Vagina (tissue), 2 donors: ENCODE measurements around the gene SCN2A. TPM values are rescaled to one million over a fixed set of nuclear protein-coding genes. Genes with fewer than 3 reads are reported as not detected.
A peak's percentile ranks its signal among the peaks of the same experiment; 100 is the strongest.

ENCODE experiments used
- DNase-seq, 2 donors: peaks; one replicate each; pipeline ENCODE4 v3.0.0-alpha.2; 2017; ENCODE audit errors: extremely low spot score in 2 of 2
- H3K27ac ChIP-seq: fragments of 200-600 bp; sonication (generic); one replicate; pipeline ENCODE4 v1.5.1; 2019
- H3K27me3 ChIP-seq: fragments of 200-600 bp; sonication (generic); one replicate; pipeline ENCODE4 v1.5.1; 2019
- H3K36me3 ChIP-seq, 2 donors: fragments of 200-600 bp; sonication (generic); one replicate each; pipeline ENCODE4 v1.5.1; 2017 to 2019
- H3K4me1 ChIP-seq: fragments of 200-600 bp; sonication (generic); one replicate; pipeline ENCODE4 v1.5.1; 2019
- H3K4me3 ChIP-seq, 2 donors: fragments of 200-600 bp; sonication (generic); 1 replicate in 1 of 2; 2 replicates in 1 of 2; pipeline ENCODE4 v1.5.1; 2016 to 2019
- H3K9me3 ChIP-seq: fragments of 200-600 bp; sonication (generic); one replicate; pipeline ENCODE4 v1.5.1; 2019
- CTCF ChIP-seq, 3 experiments: fragments of 450-650 bp in 2 of 3; fragments of 200-600 bp in 1 of 3; sonication (generic) in 1 of 3; IDR thresholded peaks; one replicate each; pipeline ENCODE4 v1.5.1; 2017 to 2019; ENCODE audit warnings: antibody characterized with exemption in 3 of 3, mild to moderate bottlenecking in 2 of 3, moderate library complexity in 2 of 3
- POLR2A ChIP-seq, 2 donors: fragments of 450-650 bp; IDR thresholded peaks; one replicate each; pipeline ENCODE4 v1.6.1; 2017; ENCODE audit warnings: antibody characterized with exemption in 2 of 2, mild to moderate bottlenecking in 2 of 2, moderate library complexity in 2 of 2
- POLR2AphosphoS5 ChIP-seq, 2 donors: sonication (generic); formaldehyde crosslinking; IDR thresholded peaks; one replicate each; pipeline ENCODE4 v1.9.0; 2017; ENCODE audit warnings: antibody characterized with exemption in 2 of 2, mild to moderate bottlenecking in 2 of 2, low read depth in 1 of 2; ENCODE audit not compliant: insufficient read depth in 1 of 2
- intact Hi-C: fragments of 100-400 bp; cut with DNase I; formaldehyde crosslinking; loops from one replicate; pipeline ENCODE4 v1.15.1; 2023
- total RNA-seq: library from RNA; depleted of rRNA; stranded (reverse); fragments of >200 nt; gene quantifications from one replicate; pipeline ENCODE4 v1.2.3, GENCODE V29; 2016

Gene SCN2A
- total RNA-seq, 1 donor from 2014 or later, result 1.2 TPM

GRCh38 chr2:165197346-165197745 lies 41.9 kb upstream of the SCN2A start:
- H3K27me3 ChIP-seq, result no peaks in the 10 kb centered on the region
- intact Hi-C loops, result no loop called here
- H3K9me3 ChIP-seq, result no peaks in the 10 kb centered on the region
- no peak for TF ChIP-seq CTCF (IDR thresholded peaks at IDR 0.05)
- no peak for TF ChIP-seq POLR2A (IDR thresholded peaks at IDR 0.05)
- no peak for TF ChIP-seq POLR2AphosphoS5 (IDR thresholded peaks at IDR 0.05; ENCODE audit: insufficient read depth in 1 of 2, low read depth in 1 of 2)
- H3K36me3 ChIP-seq, result no peaks in the 10 kb centered on the region
- no peaks in the 10 kb centered on the region for H3K4me1 ChIP-seq
- H3K27ac ChIP-seq, result no peak overlapping the region
- H3K4me3 ChIP-seq, result no peak overlapping the region
- DNase-seq, result no peak

- Histone ChIP-seq H3K4me1 (no peaks in the 10 kb centered on the region), H3K4me3 (no peak overlapping the region), H3K9me3 (no peaks in the 10 kb centered on the region), H3K27me3 (no peaks in the 10 kb centered on the region), H3K36me3 (no peaks in the 10 kb centered on the region), H3K27ac (no peak overlapping the region)
- intact Hi-C loops, result no loop called here
- no peak for DNase-seq
- TF ChIP-seq CTCF (IDR thresholded peaks at IDR 0.05) (no peak), POLR2A (IDR thresholded peaks at IDR 0.05) (no peak), POLR2AphosphoS5 (IDR thresholded peaks at IDR 0.05; ENCODE audit: insufficient read depth in 1 of 2, low read depth in 1 of 2) (no peak)
Observed at GRCh38 chr2:165198181-165198580, 41.0 kb upstream of the SCN2A start.

GRCh38 chr2:165202239-165202638 lies 37.0 kb upstream of the SCN2A start:
- no peak for DNase-seq
- H3K4me1 ChIP-seq, result no peaks in the 10 kb centered on the region
- intact Hi-C loops, result no loop called here

GRCh38 chr2:165203689-165204559 lies 35.3 kb upstream of the SCN2A start, which contains the start of gene SCN3A:
SCN3A (minus strand) TSS chr2:165204050; CDS start chr2:165176394, 27,656 bp downstream.
- H3K4me1 ChIP-seq, result no peaks in the 10 kb centered on the region
- TF ChIP-seq POLR2A (IDR thresholded peaks at IDR 0.05) (no peak), POLR2AphosphoS5 (IDR thresholded peaks at IDR 0.05; ENCODE audit: insufficient read depth in 1 of 2, low read depth in 1 of 2) (peak in 1 of 2 donors; percentile 13), CTCF (IDR thresholded peaks at IDR 0.05) (peak in 2 of 3 experiments; percentile 19 to 45)
- H3K9me3 ChIP-seq, result no peaks in the 10 kb centered on the region
- H3K36me3 ChIP-seq, result no peaks in the 10 kb centered on the region
- DNase-seq, result no peak
- intact Hi-C loops, result no loop called here
- no peak within 1 kb of the TSS for H3K4me3 ChIP-seq
- no peaks in the 10 kb centered on the region for H3K27me3 ChIP-seq
- H3K27ac ChIP-seq, result no peak within 1 kb of the TSS

More at GRCh38 chr2:165202239-165202638, 37.0 kb upstream of the SCN2A start:
- Histone ChIP-seq H3K27ac (no peak overlapping the region), H3K27me3 (no peaks in the 10 kb centered on the region), H3K4me3 (no peak overlapping the region), H3K36me3 (no peaks in the 10 kb centered on the region), H3K9me3 (no peaks in the 10 kb centered on the region)
- TF ChIP-seq CTCF (IDR thresholded peaks at IDR 0.05) (no peak), POLR2A (IDR thresholded peaks at IDR 0.05) (no peak), POLR2AphosphoS5 (IDR thresholded peaks at IDR 0.05; ENCODE audit: insufficient read depth in 1 of 2, low read depth in 1 of 2) (no peak)

- intact Hi-C loops, result no loop called here
- TF ChIP-seq POLR2A (IDR thresholded peaks at IDR 0.05) (no peak), POLR2AphosphoS5 (IDR thresholded peaks at IDR 0.05; ENCODE audit: insufficient read depth in 1 of 2, low read depth in 1 of 2) (no peak), CTCF (IDR thresholded peaks at IDR 0.05) (no peak)
- H3K27me3 ChIP-seq, result no peaks in the 10 kb centered on the region
Observed at GRCh38 chr2:165205865-165206264, 33.3 kb upstream of the SCN2A start.

More at GRCh38 chr2:165205865-165206264, 33.3 kb upstream of the SCN2A start:
- Histone ChIP-seq H3K27ac (no peak overlapping the region), H3K9me3 (no peaks in the 10 kb centered on the region), H3K36me3 (no peaks in the 10 kb centered on the region), H3K4me3 (no peak overlapping the region), H3K4me1 (no peaks in the 10 kb centered on the region)
- no peak for DNase-seq
